Measurements from ENCODE around the gene FAM53B. TPM values are rescaled to one million over a fixed set of nuclear protein-coding genes. Genes with fewer than 3 reads are reported as not detected.

FAM53B gene
- total and polyA plus RNA-seq, 7 donors = 9.6 to 36.6 (median 34.2) TPM

DNA sequence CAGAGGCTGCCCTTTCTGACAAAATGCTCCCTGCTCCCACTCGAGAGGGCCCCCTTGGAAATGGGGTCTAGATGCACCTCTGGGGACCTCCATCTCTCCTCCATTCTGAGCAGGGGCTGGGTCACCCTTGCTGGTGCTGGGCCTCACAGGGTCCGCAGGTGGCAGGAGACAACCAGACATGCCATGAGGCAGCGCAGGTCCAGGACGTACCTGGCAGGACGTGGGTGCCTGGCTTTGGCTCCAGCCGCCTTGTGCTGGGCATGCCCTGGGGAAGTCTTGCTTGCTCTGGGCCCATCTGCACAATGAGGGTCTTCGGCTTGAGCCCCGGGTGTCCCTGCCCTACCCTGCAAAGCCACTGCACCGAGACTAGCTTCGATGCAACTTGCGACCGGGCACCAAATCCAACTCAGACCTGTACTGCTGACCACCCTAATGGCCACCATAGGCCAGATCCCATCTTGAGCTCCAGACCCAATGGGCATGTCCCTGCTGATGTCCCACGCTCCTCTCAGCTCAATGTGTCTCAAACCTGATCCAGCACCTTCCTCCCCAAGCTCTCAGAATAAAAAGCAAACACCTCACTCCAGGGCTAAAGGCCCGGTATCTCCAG, 107.0 kb downstream of the FAM53B start:
- TF ChIP-seq POLR2A (IDR thresholded peaks at IDR 0.05) (no peak), EP300 (IDR thresholded peaks at IDR 0.05) (no peak), POLR2AphosphoS5 (IDR thresholded peaks at IDR 0.05) (no peak)
- TF ChIP-seq, protein P1, sequence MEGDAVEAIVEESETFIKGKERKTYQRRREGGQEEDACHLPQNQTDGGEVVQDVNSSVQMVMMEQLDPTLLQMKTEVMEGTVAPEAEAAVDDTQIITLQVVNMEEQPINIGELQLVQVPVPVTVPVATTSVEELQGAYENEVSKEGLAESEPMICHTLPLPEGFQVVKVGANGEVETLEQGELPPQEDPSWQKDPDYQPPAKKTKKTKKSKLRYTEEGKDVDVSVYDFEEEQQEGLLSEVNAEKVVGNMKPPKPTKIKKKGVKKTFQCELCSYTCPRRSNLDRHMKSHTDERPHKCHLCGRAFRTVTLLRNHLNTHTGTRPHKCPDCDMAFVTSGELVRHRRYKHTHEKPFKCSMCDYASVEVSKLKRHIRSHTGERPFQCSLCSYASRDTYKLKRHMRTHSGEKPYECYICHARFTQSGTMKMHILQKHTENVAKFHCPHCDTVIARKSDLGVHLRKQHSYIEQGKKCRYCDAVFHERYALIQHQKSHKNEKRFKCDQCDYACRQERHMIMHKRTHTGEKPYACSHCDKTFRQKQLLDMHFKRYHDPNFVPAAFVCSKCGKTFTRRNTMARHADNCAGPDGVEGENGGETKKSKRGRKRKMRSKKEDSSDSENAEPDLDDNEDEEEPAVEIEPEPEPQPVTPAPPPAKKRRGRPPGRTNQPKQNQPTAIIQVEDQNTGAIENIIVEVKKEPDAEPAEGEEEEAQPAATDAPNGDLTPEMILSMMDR (IDR thresholded peaks at IDR 0.05) = no peak
- intact Hi-C loops (cut with DNase I) = no loop called here
- peaks cover 0 to 41% (median 32%) of the 10 kb centered on the region in 4 donors for H3K4me1 ChIP-seq
- no peaks in the 10 kb centered on the region for H3K9me3 ChIP-seq
- no peaks in the 10 kb centered on the region for H3K27me3 ChIP-seq
- H3K27ac ChIP-seq = no peak overlapping the region
- WGBS, 2 donors = 94 to 97% methylated on average over 14 of the region's 14 CpGs
- no peak overlapping the region for H3K4me3 ChIP-seq
- H3K36me3 ChIP-seq = no peaks in the 10 kb centered on the region
- no peak for DNase-seq

DNA sequence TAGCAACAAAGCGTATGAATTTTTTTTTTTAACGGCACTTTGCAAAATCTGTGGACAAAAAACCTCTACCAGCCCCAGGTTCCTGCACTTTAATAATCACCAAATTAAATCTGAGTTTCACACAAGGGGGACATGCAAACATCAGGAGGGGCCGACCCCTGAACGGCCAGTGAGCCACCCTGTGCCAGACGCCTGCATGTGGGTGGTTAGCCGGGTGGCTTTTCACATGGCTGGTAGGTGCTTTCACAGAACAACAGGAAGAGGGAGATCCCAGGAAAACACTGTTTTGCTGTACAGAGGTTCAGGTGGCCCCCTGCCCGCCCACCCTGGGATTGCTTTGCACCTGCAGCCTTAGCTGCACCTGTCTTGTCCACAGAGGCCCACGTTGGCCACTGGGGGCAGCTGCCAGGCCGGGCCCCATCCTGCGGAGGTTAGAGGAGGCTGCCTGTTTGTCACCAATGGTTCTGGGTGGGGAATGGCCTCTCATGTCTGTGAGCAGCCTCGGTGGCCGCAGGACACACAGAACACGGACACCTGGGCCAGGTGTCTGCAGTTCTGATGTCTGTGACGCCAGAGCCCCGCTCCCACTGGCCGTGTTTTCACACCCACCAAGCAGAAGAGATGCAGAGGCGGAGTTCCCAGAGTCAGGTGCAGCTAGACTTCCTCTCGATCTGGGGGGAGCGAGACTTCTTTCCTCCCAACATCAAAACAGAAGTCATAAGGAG, 107.7 kb downstream of the FAM53B start:
- H3K27ac ChIP-seq = no peak overlapping the region
- TF ChIP-seq, protein P1 (IDR thresholded peaks at IDR 0.05) = no peak
- TF ChIP-seq POLR2AphosphoS5 (IDR thresholded peaks at IDR 0.05) (no peak), EP300 (IDR thresholded peaks at IDR 0.05) (no peak), POLR2A (IDR thresholded peaks at IDR 0.05) (no peak)

DNA sequence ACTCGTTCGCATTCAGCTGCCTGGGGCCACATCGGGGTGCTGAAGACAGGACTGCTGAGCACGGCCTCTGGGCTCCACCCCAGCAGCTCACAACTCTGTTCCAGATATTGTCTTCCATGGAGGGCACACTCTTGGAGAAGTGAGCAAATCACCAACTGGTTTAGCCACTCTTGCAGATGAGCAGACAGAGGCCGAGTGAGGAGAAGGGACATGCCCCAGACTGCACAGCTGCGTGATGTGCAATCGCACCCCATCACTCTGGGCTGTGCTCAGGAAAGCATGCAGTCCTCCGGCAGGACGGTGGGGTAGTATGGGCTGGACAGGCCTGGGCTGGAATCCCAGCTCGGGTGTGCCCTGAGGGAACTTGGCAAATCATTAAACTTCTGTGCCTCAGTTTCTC, 111.6 kb downstream of the FAM53B start:
- Histone ChIP-seq H3K27me3 (no peaks in the 10 kb centered on the region), H3K9me3 (no peaks in the 10 kb centered on the region), H3K27ac (peak overlapping the region in 2 of 4 donors; percentile 52 to 55), H3K4me1 (peaks cover 0 to 50% (median 37%) of the 10 kb centered on the region in 4 donors), H3K36me3 (no peaks in the 10 kb centered on the region), H3K4me3 (no peak overlapping the region)
- intact Hi-C loops (cut with DNase I) = no loop called here
- WGBS, 2 donors = 90 to 93% methylated on average over 10 of the region's 10 CpGs
- TF ChIP-seq POLR2A (IDR thresholded peaks at IDR 0.05) (no peak), POLR2AphosphoS5 (IDR thresholded peaks at IDR 0.05) (no peak), EP300 (IDR thresholded peaks at IDR 0.05) (no peak)
- TF ChIP-seq, protein P1 (IDR thresholded peaks at IDR 0.05) = no peak
- no peak for DNase-seq

More for the DNA sequence above, 107.7 kb downstream of the FAM53B start:
- Histone ChIP-seq H3K36me3 (no peaks in the 10 kb centered on the region), H3K4me1 (peaks cover 0 to 41% (median 30%) of the 10 kb centered on the region in 4 donors), H3K9me3 (no peaks in the 10 kb centered on the region), H3K27me3 (no peaks in the 10 kb centered on the region), H3K4me3 (no peak overlapping the region)
- no peak for DNase-seq
- WGBS, 2 donors = 60 to 88% methylated on average over 19 of the region's 19 CpGs
- intact Hi-C loops (cut with DNase I) = no loop called here

DNA sequence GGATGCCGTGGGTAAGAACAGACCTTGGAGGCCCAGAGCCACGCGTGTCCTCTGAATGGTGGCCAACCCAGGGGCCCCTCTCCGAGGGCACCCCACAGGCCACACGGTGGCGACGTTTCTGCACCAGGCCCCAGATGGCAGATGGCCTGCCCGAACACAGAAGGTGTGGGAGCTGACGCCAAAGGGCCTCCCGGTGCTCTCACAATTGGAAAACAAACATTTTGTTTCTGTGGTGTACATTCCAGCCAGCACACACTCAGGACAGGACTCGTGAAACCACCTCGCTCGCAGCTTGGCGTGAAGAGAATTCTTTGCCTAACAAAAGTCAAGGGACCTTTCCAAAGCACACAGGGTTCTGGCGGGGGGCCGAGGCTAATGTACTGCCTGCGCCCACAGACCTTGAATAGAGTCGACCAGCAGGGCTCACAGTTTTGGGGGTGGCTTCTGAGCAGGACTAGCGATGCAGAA, 112.1 kb downstream of the FAM53B start:
- no peak for DNase-seq
- Histone ChIP-seq H3K4me3 (no peak overlapping the region), H3K36me3 (no peaks in the 10 kb centered on the region), H3K9me3 (no peaks in the 10 kb centered on the region), H3K27ac (peak overlapping the region in 3 of 4 donors; percentile 9 to 55 (median 52)), H3K27me3 (no peaks in the 10 kb centered on the region), H3K4me1 (peaks cover 0 to 55% (median 38%) of the 10 kb centered on the region in 4 donors)
- WGBS, 2 donors = 78 to 84% methylated on average over 19 of the region's 19 CpGs
- intact Hi-C loops (cut with DNase I) = no loop called here
- TF ChIP-seq POLR2AphosphoS5 (IDR thresholded peaks at IDR 0.05) = no peak
- no peak for TF ChIP-seq EP300 (IDR thresholded peaks at IDR 0.05)
- TF ChIP-seq POLR2A (IDR thresholded peaks at IDR 0.05) = no peak
- TF ChIP-seq, protein P1 (IDR thresholded peaks at IDR 0.05) = no peak
